Psoas muscle (tissue), 8 donors: ENCODE data around the gene TYROBP. TPM values are rescaled to one million over a fixed set of nuclear protein-coding genes. Genes with fewer than 3 reads are reported as not detected.

Experiments used
- ATAC-seq, 4 donors: fragments of 200-7000 bp; cut with Tn5 transposase; one replicate each; pipeline ENCODE4 v1.9.1; 2020; ENCODE audit warnings: moderate library complexity in 3 of 4, mild to moderate bottlenecking in 2 of 4
- DNase-seq, 2 donors: peaks; one replicate each; pipeline ENCODE4 v3.0.0-alpha.2; 2020
- H3K27ac ChIP-seq: fragments of 200-600 bp; one replicate; pipeline ENCODE4 v1.8.0; 2022
- H3K27me3 ChIP-seq, 3 donors: fragments of 200-600 bp in 1 of 3; one replicate each; pipeline versions ENCODE4 v1.6.1 to v1.8.0; 2013 to 2022; ENCODE audit warnings: low read length in 2 of 3, mild to moderate bottlenecking in 2 of 3, moderate library complexity in 1 of 3; ENCODE audit not compliant: insufficient read depth in 3 of 3
- H3K36me3 ChIP-seq, 2 donors: fragments of 200-600 bp in 1 of 2; one replicate each; pipeline versions ENCODE4 v1.6.1 to v1.8.0; 2013 to 2022; ENCODE audit warnings: low read depth in 1 of 2, mild to moderate bottlenecking in 1 of 2, moderate library complexity in 1 of 2; ENCODE audit not compliant: insufficient read depth in 1 of 2
- H3K4me1 ChIP-seq: fragments of 200-600 bp; one replicate; pipeline ENCODE4 v1.8.0; 2022
- H3K4me3 ChIP-seq: fragments of 200-600 bp; one replicate; pipeline ENCODE4 v1.8.0; 2022; ENCODE audit warnings: mild to moderate bottlenecking
- H3K9me3 ChIP-seq: fragments of 200-600 bp; one replicate; pipeline ENCODE4 v1.8.0; 2022
- CTCF ChIP-seq: fragments of 200-600 bp; IDR thresholded peaks from one replicate; pipeline ENCODE4 v1.8.0; 2022; ENCODE audit warnings: antibody characterized with exemption
- WGBS, 3 donors: extraction: QIAGEN DNeasy Blood & Tissue Kit; methylation state at CpG; one replicate each; pipeline versions ENCODE4 v1.1.6 to v1.1.7; 2013; 5-methylcytosine and 5-hydroxymethylcytosine counted together
- intact Hi-C, 2 donors: fragments of 100-400 bp; cut with DNase I; formaldehyde crosslinking; loops; one replicate each; pipeline versions ENCODE4 v1.11.0 to v1.14.2; 2022
- polyA plus RNA-seq, 3 donors: library from polyadenylated mRNA; stranded (reverse); fragments of 200-250 nt; gene quantifications; one replicate each; pipeline ENCODE4 v1.2.3, GENCODE V29; 2013
- total RNA-seq, 4 donors: library from RNA; stranded (reverse); fragmentation: NEBNext Ultra II Directional in 2 of 4; extraction: Animal tissue kit (Norgen Biotek cat#: 25700) in 2 of 4; gene quantifications; one replicate each; pipeline versions ENCODE4 v1.2.1 to v1.2.4, GENCODE V29; 2021 to 2023
- donor health status: healthy with polysubstance abuse.
- donor health status: DM: no; HTN: no; CAD: no; lungs with moderate emphysema.
- donor health status: Bipolar disorder and iron deficiency.
- donor health status: healthy.
- donor health status: DM: yes; HTN: yes; CAD: no.
- donor health status: DM: no; HTN: no; CAD: no.
- donor health status: DM: no; HTN: no; CAD: no.
- donor health status: DM: yes; HTN: yes; CAD: no.

The TYROBP gene
- total and polyA plus RNA-seq, 7 donors, result 7.8 to 22.1 (median 11.9) TPM

GRCh38 chr19:35940839-35941238 lies 32.7 kb upstream of the TYROBP start:
- ATAC-seq (no peak), DNase-seq (no peak)
- peaks cover 13% of the 10 kb centered on the region for H3K4me1 ChIP-seq
- TF ChIP-seq CTCF, result no peak
- no peak overlapping the region for H3K4me3 ChIP-seq
- H3K27me3 ChIP-seq, result no peaks in the 10 kb centered on the region
- H3K36me3 ChIP-seq, result peaks cover 0 to 61% of the 10 kb centered on the region in 2 donors
- no peaks in the 10 kb centered on the region for H3K9me3 ChIP-seq
- 65 to 76% (median 69%) methylated on average over 4 of the region's 4 CpGs for WGBS, 3 donors
- no peak overlapping the region for H3K27ac ChIP-seq
- intact Hi-C loops, result no loop called here

- DNase-seq, result no peak
- H3K4me1 ChIP-seq, result peaks cover 16% of the 10 kb centered on the region
- H3K27me3 ChIP-seq, result no peaks in the 10 kb centered on the region
- intact Hi-C loops, result no loop called here
- WGBS, 3 donors, result 90 to 92% (median 91%) methylated on average over 41 to 51 of the region's 51 CpGs
- H3K4me3 ChIP-seq, result no peak overlapping the region
- H3K27ac ChIP-seq, result no peak overlapping the region
- H3K36me3 ChIP-seq, result peaks cover 0 to 58% of the 10 kb centered on the region in 2 donors
- no peak for ATAC-seq
- TF ChIP-seq CTCF, result no peak
- no peaks in the 10 kb centered on the region for H3K9me3 ChIP-seq
Measured at GRCh38 chr19:35940078-35940775, 32.1 kb upstream of the TYROBP start.

- Histone ChIP-seq H3K9me3 (no peaks in the 10 kb centered on the region), H3K36me3 (peaks cover 0 to 50% of the 10 kb centered on the region in 2 donors), H3K4me1 (peaks cover 20% of the 10 kb centered on the region), H3K27me3 (no peaks in the 10 kb centered on the region), H3K4me3 (no peak overlapping the region), H3K27ac (no peak overlapping the region)
- ATAC-seq (no peak), DNase-seq (no peak)
- no peak for TF ChIP-seq CTCF
- intact Hi-C loops, result loop anchor here in 1 of 2 donors (10.0 kb wide), 1 partner anchor 395 kb away; the partner anchor contains the start of gene TMEM147
- 91 to 94% (median 92%) methylated on average over 54 to 55 of the region's 55 CpGs for WGBS, 3 donors
Measured at GRCh38 chr19:35939307-35940077, 31.4 kb upstream of the TYROBP start.

- H3K36me3 ChIP-seq, result peaks cover 0 to 42% of the 10 kb centered on the region in 2 donors
- DNase-seq (no peak), ATAC-seq (no peak)
- peaks cover 20% of the 10 kb centered on the region for H3K4me1 ChIP-seq
- no peak overlapping the region for H3K27ac ChIP-seq
- 63 to 72% (median 66%) methylated on average over 13 of the region's 13 CpGs for WGBS, 3 donors
- no peak for TF ChIP-seq CTCF
- peak overlapping the region; percentile 81 for H3K4me3 ChIP-seq
- no peaks in the 10 kb centered on the region for H3K27me3 ChIP-seq
- no peaks in the 10 kb centered on the region for H3K9me3 ChIP-seq
- intact Hi-C loops, result loop anchor here in 1 of 2 donors (10.0 kb wide), 1 partner anchor 394 kb away; the partner anchor contains the start of gene TMEM147
Measured at GRCh38 chr19:35938282-35939224, 30.5 kb upstream of the TYROBP start.
